HepG2 (cell line): ENCODE results near the gene DHX16. TPM values are rescaled to one million over a fixed set of nuclear protein-coding genes. Genes with fewer than 3 reads are reported as not detected.

Experiments
- CBFB ChIP-seq: sonication (generic); formaldehyde crosslinking; IDR thresholded peaks from 2 replicates; pipeline ENCODE4 v1.4.0; 2020; ENCODE audit warnings: missing genetic modification reagents
- HES4 ChIP-seq: sonication (generic); formaldehyde crosslinking; IDR thresholded peaks from 2 replicates; pipeline ENCODE4 v1.9.0; 2021; ENCODE audit warnings: mild to moderate bottlenecking, missing genetic modification reagents, borderline replicate concordance
- HNF4G ChIP-seq, 2 experiments: sonication (generic) in 1 of 2; formaldehyde crosslinking in 1 of 2; IDR thresholded peaks; 2 replicates each; pipeline versions ENCODE4 v1.4.0 to v1.6.1; 2011 to 2020; ENCODE audit warnings: borderline replicate concordance in 2 of 2, low read depth in 2 of 2, mild to moderate bottlenecking in 2 of 2, low read length in 1 of 2, missing genetic modification reagents in 1 of 2, moderate library complexity in 1 of 2
- KDM2A ChIP-seq: sonication (generic); formaldehyde crosslinking; IDR thresholded peaks from 2 replicates; pipeline ENCODE4 v1.4.0; 2020; ENCODE audit warnings: low read depth, missing genetic modification reagents, borderline replicate concordance
- MED13 ChIP-seq: sonication (generic); formaldehyde crosslinking; IDR thresholded peaks from 2 replicates; pipeline ENCODE4 v1.5.0; 2020; ENCODE audit warnings: missing genetic modification reagents
- RXRA ChIP-seq: sonication (generic); formaldehyde crosslinking; IDR thresholded peaks from 2 replicates; pipeline ENCODE4 v1.5.1; 2020; ENCODE audit warnings: missing genetic modification reagents
- SNRNP70 ChIP-seq: fragments of 200-400 bp; formaldehyde crosslinking; IDR thresholded peaks from 2 replicates; pipeline ENCODE4 v1.6.1; 2017; ENCODE audit warnings: mild to moderate bottlenecking, low read depth, low read length, moderate library complexity
- SRSF1 ChIP-seq: fragments of 200-400 bp; formaldehyde crosslinking; optimal IDR thresholded peaks from 2 replicates; pipeline ENCODE3; 2017; ENCODE audit warnings: mild to moderate bottlenecking, low read depth, low read length, moderate library complexity
- SUZ12 ChIP-seq: fragments of 150-350 bp; IDR thresholded peaks from 2 replicates; pipeline ENCODE4 v1.6.1; 2014; ENCODE audit warnings: low read depth, low read length
- TOPORS ChIP-seq: sonication (generic); formaldehyde crosslinking; IDR thresholded peaks from 2 replicates; pipeline ENCODE4 v1.8.0; 2023; ENCODE audit warnings: mild to moderate bottlenecking, missing genetic modification reagents
- ZBTB7B ChIP-seq: sonication (generic); formaldehyde crosslinking; IDR thresholded peaks from 2 replicates; pipeline ENCODE4 v1.4.0; 2020; ENCODE audit warnings: missing genetic modification reagents
- ZNF136 ChIP-seq: sonication (generic); formaldehyde crosslinking; IDR thresholded peaks from 2 replicates; pipeline ENCODE4 v1.8.1; 2022; ENCODE audit warnings: low read depth, mild to moderate bottlenecking, moderate library complexity, missing genetic modification reagents
- ZNF17 ChIP-seq: sonication (generic); formaldehyde crosslinking; IDR thresholded peaks from 2 replicates; pipeline ENCODE4 v1.5.0; 2020; ENCODE audit warnings: mild to moderate bottlenecking, missing genetic modification reagents
- ZNF343 ChIP-seq: sonication (generic); formaldehyde crosslinking; IDR thresholded peaks from 2 replicates; pipeline ENCODE4 v1.4.0; 2020; ENCODE audit warnings: mild to moderate bottlenecking, missing genetic modification reagents
- ZNF530 ChIP-seq: sonication (generic); formaldehyde crosslinking; IDR thresholded peaks from 2 replicates; pipeline ENCODE4 v1.5.0; 2020; ENCODE audit warnings: low read depth, mild to moderate bottlenecking, missing genetic modification reagents
- ZSCAN29 ChIP-seq: sonication (generic); formaldehyde crosslinking; conservative IDR thresholded peaks from 2 replicates; pipeline ENCODE4 v1.4.0; 2020; ENCODE audit warnings: mild to moderate bottlenecking, missing genetic modification reagents
- polyA plus RNA-seq, 8 experiments: library from polyadenylated mRNA; depleted of rRNA in 3 of 8; stranded (reverse) in 7 of 8; unstranded in 1 of 8; fragments of >200 nt; fragmentation: Illumina TruSeq in 4 of 8; extraction: Trizol in 4 of 8; gene quantifications; 2 replicates each; pipeline versions ENCODE4 v1.2.1 to v1.2.3, GENCODE V29; 2011 to 2016; ENCODE audit warnings: low read depth in 4 of 8, missing spikeins in 1 of 8, mixed read lengths in 1 of 8; ENCODE audit not compliant: insufficient read depth in 1 of 8
- total RNA-seq, 5 experiments: library from RNA; depleted of rRNA; stranded (reverse); fragments of >200 nt; fragmentation: Illumina TruSeq; extraction: Trizol; gene quantifications; 2 replicates each; pipeline ENCODE4 v1.2.3, GENCODE V29; 2016; ENCODE audit warnings: low read depth in 1 of 5
- TF ChIP-seq, protein P1 (sequence below): sonication (generic); formaldehyde crosslinking; IDR thresholded peaks from 2 replicates; pipeline ENCODE4 v1.4.0; 2020; ENCODE audit warnings: missing genetic modification reagents
- TF ChIP-seq, protein P2 (sequence below): sonication (generic); formaldehyde crosslinking; conservative IDR thresholded peaks from 2 replicates; pipeline ENCODE4 v1.5.0; 2020; ENCODE audit warnings: missing genetic modification reagents
- TF ChIP-seq, protein P3 (sequence below): sonication (generic); formaldehyde crosslinking; IDR thresholded peaks from 2 replicates; pipeline ENCODE4 v1.9.0; 2021; ENCODE audit warnings: missing genetic modification reagents, mild to moderate bottlenecking, borderline replicate concordance
- TF ChIP-seq, protein P4 (sequence below): IDR thresholded peaks from 2 replicates; pipeline ENCODE4 v1.6.1; 2016; ENCODE audit warnings: control low read depth
- TF ChIP-seq, protein P5 (sequence below): sonication (generic); formaldehyde crosslinking; IDR thresholded peaks from 2 replicates; pipeline ENCODE4 v1.5.0; 2020; ENCODE audit warnings: missing genetic modification reagents, mild to moderate bottlenecking, borderline replicate concordance
- TF ChIP-seq, protein P6 (sequence below): sonication (generic); formaldehyde crosslinking; IDR thresholded peaks from 2 replicates; pipeline ENCODE4 v1.8.0; 2022; ENCODE audit warnings: missing genetic modification reagents, low read depth, mild to moderate bottlenecking, borderline replicate concordance

DHX16 gene
- total and polyA plus RNA-seq, 2 of the 13 experiments (the other 11 are each of a cell fraction or from before 2014, with no cell fraction given): 57.0 to 58.5 TPM

DNA sequence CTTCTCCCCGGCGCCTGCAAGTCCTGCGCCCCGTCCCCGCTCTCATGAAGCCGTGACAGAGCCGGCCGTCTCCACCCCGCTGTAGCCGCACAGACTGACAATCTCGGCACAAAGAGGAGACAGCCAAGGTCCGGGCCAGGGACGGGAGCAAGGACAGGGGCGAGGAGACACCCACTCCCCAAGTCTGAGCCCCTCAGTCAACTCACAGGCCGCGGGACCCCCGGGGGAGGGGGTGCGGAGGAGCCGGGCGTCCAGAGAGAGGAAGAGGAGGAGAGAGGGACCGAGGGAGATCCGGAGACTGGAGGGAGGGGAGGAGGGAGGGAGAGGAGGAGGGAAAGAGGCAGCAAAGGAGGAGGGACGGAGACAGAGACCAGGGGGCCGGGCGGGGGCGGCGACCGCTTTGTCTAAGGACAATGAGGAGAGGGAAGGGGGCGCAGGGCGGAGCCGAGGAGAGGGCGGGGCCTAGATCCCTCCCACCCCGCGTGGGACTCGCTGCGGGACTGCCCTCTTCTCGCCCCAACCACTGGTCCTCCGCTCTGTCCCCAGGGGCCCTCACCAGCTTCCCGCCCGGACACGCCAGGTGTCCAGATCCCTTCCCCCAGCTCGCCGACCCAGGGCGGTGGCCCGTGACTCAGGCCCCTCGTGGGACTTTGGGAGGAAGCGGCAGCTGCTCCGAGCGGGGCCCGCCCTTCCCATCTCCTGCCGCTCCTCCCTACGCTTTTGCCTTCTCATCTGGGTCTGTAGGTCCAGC lies 14.3 kb upstream of the DHX16 start (continued):
- TF ChIP-seq CBFB (CRISPR knock-in tag) (peak; percentile 43; the same call in 1 of the 2 replicates), SUZ12 (no peak), ZNF343 (CRISPR knock-in tag) (no peak), ZNF17 (CRISPR knock-in tag) (no peak), SRSF1 (peak; percentile 95), HNF4G (IDR thresholded peaks at IDR 0.05; ENCODE audit: borderline replicate concordance, low read depth, low read length) (no peak), HNF4G (CRISPR knock-in tag; IDR thresholded peaks at IDR 0.05; ENCODE audit: borderline replicate concordance, low read depth) (0 out of 2 replicates have a peak, but pooled peaks have one; percentile 4), SNRNP70 (no peak), RXRA (peak; percentile 38), ZSCAN29 (CRISPR knock-in tag) (no peak; the same call in none of the 2 replicates), ZBTB7B (peak; percentile 43; the same call in 1 of the 2 replicates), ZNF530 (no peak), KDM2A (CRISPR knock-in tag) (peak; percentile 57; the same call in 1 of the 2 replicates), ZNF136 (CRISPR knock-in tag) (no peak), TOPORS (no peak), MED13 (CRISPR knock-in tag) (0 out of 2 replicates have a peak, but pooled peaks have one; percentile 27), HES4 (no peak)
- TF ChIP-seq, protein P1, sequence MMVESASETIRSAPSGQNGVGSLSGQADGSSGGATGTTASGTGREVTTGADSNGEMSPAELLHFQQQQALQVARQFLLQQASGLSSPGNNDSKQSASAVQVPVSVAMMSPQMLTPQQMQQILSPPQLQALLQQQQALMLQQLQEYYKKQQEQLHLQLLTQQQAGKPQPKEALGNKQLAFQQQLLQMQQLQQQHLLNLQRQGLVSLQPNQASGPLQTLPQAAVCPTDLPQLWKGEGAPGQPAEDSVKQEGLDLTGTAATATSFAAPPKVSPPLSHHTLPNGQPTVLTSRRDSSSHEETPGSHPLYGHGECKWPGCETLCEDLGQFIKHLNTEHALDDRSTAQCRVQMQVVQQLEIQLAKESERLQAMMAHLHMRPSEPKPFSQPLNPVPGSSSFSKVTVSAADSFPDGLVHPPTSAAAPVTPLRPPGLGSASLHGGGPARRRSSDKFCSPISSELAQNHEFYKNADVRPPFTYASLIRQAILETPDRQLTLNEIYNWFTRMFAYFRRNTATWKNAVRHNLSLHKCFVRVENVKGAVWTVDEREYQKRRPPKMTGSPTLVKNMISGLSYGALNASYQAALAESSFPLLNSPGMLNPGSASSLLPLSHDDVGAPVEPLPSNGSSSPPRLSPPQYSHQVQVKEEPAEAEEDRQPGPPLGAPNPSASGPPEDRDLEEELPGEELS: no peak
- TF ChIP-seq, protein P2, sequence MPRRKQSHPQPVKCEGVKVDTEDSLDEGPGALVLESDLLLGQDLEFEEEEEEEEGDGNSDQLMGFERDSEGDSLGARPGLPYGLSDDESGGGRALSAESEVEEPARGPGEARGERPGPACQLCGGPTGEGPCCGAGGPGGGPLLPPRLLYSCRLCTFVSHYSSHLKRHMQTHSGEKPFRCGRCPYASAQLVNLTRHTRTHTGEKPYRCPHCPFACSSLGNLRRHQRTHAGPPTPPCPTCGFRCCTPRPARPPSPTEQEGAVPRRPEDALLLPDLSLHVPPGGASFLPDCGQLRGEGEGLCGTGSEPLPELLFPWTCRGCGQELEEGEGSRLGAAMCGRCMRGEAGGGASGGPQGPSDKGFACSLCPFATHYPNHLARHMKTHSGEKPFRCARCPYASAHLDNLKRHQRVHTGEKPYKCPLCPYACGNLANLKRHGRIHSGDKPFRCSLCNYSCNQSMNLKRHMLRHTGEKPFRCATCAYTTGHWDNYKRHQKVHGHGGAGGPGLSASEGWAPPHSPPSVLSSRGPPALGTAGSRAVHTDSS (CRISPR knock-in tag): no peak
- TF ChIP-seq, protein P3, sequence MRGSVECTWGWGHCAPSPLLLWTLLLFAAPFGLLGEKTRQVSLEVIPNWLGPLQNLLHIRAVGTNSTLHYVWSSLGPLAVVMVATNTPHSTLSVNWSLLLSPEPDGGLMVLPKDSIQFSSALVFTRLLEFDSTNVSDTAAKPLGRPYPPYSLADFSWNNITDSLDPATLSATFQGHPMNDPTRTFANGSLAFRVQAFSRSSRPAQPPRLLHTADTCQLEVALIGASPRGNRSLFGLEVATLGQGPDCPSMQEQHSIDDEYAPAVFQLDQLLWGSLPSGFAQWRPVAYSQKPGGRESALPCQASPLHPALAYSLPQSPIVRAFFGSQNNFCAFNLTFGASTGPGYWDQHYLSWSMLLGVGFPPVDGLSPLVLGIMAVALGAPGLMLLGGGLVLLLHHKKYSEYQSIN (CRISPR knock-in tag): no peak
- TF ChIP-seq, protein P4, sequence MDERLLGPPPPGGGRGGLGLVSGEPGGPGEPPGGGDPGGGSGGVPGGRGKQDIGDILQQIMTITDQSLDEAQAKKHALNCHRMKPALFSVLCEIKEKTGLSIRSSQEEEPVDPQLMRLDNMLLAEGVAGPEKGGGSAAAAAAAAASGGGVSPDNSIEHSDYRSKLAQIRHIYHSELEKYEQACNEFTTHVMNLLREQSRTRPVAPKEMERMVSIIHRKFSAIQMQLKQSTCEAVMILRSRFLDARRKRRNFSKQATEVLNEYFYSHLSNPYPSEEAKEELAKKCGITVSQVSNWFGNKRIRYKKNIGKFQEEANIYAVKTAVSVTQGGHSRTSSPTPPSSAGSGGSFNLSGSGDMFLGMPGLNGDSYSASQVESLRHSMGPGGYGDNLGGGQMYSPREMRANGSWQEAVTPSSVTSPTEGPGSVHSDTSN (CRISPR knock-in tag): no peak
- TF ChIP-seq, protein P5, sequence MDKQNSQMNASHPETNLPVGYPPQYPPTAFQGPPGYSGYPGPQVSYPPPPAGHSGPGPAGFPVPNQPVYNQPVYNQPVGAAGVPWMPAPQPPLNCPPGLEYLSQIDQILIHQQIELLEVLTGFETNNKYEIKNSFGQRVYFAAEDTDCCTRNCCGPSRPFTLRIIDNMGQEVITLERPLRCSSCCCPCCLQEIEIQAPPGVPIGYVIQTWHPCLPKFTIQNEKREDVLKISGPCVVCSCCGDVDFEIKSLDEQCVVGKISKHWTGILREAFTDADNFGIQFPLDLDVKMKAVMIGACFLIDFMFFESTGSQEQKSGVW (CRISPR knock-in tag): no peak
- TF ChIP-seq, protein P6, sequence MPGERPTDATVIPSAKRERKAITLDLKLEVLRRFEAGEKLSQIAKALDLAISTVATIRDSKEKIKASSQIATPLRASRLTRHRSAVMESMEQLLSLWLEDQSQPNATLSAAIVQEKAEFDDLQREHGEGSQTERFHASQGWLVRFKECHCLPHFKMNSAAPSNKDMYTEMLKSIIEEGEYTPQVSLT (CRISPR knock-in tag): no peak
